Measurements from ENCODE around the gene ADGRB2. TPM values are rescaled to one million over a fixed set of nuclear protein-coding genes. Genes with fewer than 3 reads are reported as not detected.

Gene ADGRB2
- polyA plus RNA-seq, 1 experiment = 5.4 TPM

GRCh38 chr1:31748365-31748764 lies 15.8 kb downstream of the ADGRB2 start:
- TF ChIP-seq CTCF (IDR thresholded peaks at IDR 0.05; ENCODE audit: low read depth, low read length) = no peak
- DNase-seq (ENCODE audit: low read depth, low spot score) = no peak
- Histone ChIP-seq H3K4me3 (ENCODE audit: low read depth, low read length) (no peak overlapping the region), H3K27ac (ENCODE audit: low read depth, low read length) (no peak overlapping the region), H3K9me3 (ENCODE audit: control insufficient read depth, insufficient read depth, low read length) (no peaks in the 10 kb centered on the region), H3K27me3 (ENCODE audit: control insufficient read depth, insufficient read depth, low read length) (no peaks in the 10 kb centered on the region)
- CTCF ChIA-PET = interaction anchor here (1.0 to 1.5 kb wide), 3 partner anchors 33 to 45 kb away, joined by 3 read pairs; partner anchors contain the start of gene COL16A1
- POLR2A ChIA-PET = no interaction called here

GRCh38 chr1:31747304-31747703 lies 16.8 kb downstream of the ADGRB2 start:
- Histone ChIP-seq H3K4me3 (ENCODE audit: low read depth, low read length) (no peak overlapping the region), H3K9me3 (ENCODE audit: control insufficient read depth, insufficient read depth, low read length) (no peaks in the 10 kb centered on the region; the same call in 1 of the 2 replicates), H3K27ac (ENCODE audit: low read depth, low read length) (no peak overlapping the region), H3K27me3 (ENCODE audit: control insufficient read depth, insufficient read depth, low read length) (no peaks in the 10 kb centered on the region)
- DNase-seq (ENCODE audit: low read depth, low spot score) = no peak
- POLR2A ChIA-PET = no interaction called here
- no peak for TF ChIP-seq CTCF (IDR thresholded peaks at IDR 0.05; ENCODE audit: low read depth, low read length)
- CTCF ChIA-PET = no interaction called here

- Histone ChIP-seq H3K9me3 (ENCODE audit: control insufficient read depth, insufficient read depth, low read length) (no peaks in the 10 kb centered on the region; the same call in 1 of the 2 replicates), H3K27me3 (ENCODE audit: control insufficient read depth, insufficient read depth, low read length) (no peaks in the 10 kb centered on the region), H3K4me3 (ENCODE audit: low read depth, low read length) (no peak overlapping the region), H3K27ac (ENCODE audit: low read depth, low read length) (no peak overlapping the region)
- ChIA-PET POLR2A (no interaction called here), CTCF (interaction anchor here (1.7 to 3.4 kb wide), 8 partner anchors 13 to 257 kb away, joined by 4 to 28 read pairs (median 18); no protein-coding TSS in a partner anchor)
- DNase-seq (ENCODE audit: low read depth, low spot score) = no peak
- TF ChIP-seq CTCF (IDR thresholded peaks at IDR 0.05; ENCODE audit: low read depth, low read length) = no peak
Observed at GRCh38 chr1:31746687-31747086, 17.5 kb downstream of the ADGRB2 start.

GRCh38 chr1:31745946-31746670 lies 18.0 kb downstream of the ADGRB2 start:
- ChIA-PET CTCF (interaction anchor here (0.8 to 3.4 kb wide), 23 partner anchors 12 to 257 kb away, joined by 3 to 28 read pairs (median 4); partner anchors contain the start of gene COL16A1), POLR2A (interaction anchor here (0.8 to 1.0 kb wide), 2 partner anchors 82 to 85 kb away, joined by 3 read pairs; no protein-coding TSS in a partner anchor)
- Histone ChIP-seq H3K27me3 (ENCODE audit: control insufficient read depth, insufficient read depth, low read length) (no peaks in the 10 kb centered on the region), H3K9me3 (ENCODE audit: control insufficient read depth, insufficient read depth, low read length) (no peaks in the 10 kb centered on the region; the same call in 1 of the 2 replicates), H3K4me3 (ENCODE audit: low read depth, low read length) (no peak overlapping the region), H3K27ac (ENCODE audit: low read depth, low read length) (no peak overlapping the region)
- DNase-seq (ENCODE audit: low read depth, low spot score) = no peak
- TF ChIP-seq CTCF (IDR thresholded peaks at IDR 0.05; ENCODE audit: low read depth, low read length) = no peak
